Measurements from ENCODE around the gene CACNA2D1. TPM values are rescaled to one million over a fixed set of nuclear protein-coding genes. Genes with fewer than 3 reads are reported as not detected.

The CACNA2D1 gene
- total RNA-seq, 1 donor from 2014 or later = 10.3 TPM

DNA sequence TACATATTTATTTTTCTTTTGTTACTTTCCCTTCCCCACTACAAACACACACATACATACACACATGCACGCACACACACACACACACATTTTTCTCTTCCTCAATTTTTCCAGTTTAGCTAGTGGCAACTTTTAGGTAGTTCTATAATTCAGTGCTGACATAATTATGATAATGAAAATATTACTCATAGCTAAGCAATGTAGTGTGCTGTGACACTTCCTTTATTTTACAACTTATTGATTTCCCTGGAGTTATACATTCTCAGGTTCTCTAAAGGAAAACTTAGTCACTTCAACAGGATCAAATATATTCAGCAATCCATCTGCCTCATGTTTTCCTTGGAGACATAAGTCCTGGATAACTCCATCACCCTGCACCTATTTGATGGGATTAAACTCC, 151.6 kb downstream of the CACNA2D1 start:
- ATAC-seq (no peak), DNase-seq (no peak)
- Histone ChIP-seq H3K36me3 (no peaks in the 10 kb centered on the region), H3K27me3 (no peaks in the 10 kb centered on the region), H3K4me1 (no peaks in the 10 kb centered on the region), H3K27ac (no peak overlapping the region), H3K4me3 (no peak overlapping the region), H3K9me3 (no peaks in the 10 kb centered on the region)
- TF ChIP-seq, protein P1, sequence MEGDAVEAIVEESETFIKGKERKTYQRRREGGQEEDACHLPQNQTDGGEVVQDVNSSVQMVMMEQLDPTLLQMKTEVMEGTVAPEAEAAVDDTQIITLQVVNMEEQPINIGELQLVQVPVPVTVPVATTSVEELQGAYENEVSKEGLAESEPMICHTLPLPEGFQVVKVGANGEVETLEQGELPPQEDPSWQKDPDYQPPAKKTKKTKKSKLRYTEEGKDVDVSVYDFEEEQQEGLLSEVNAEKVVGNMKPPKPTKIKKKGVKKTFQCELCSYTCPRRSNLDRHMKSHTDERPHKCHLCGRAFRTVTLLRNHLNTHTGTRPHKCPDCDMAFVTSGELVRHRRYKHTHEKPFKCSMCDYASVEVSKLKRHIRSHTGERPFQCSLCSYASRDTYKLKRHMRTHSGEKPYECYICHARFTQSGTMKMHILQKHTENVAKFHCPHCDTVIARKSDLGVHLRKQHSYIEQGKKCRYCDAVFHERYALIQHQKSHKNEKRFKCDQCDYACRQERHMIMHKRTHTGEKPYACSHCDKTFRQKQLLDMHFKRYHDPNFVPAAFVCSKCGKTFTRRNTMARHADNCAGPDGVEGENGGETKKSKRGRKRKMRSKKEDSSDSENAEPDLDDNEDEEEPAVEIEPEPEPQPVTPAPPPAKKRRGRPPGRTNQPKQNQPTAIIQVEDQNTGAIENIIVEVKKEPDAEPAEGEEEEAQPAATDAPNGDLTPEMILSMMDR (IDR thresholded peaks at IDR 0.05) = no peak
- intact Hi-C loops (cut with DNase I) = no loop called here

- H3K27ac ChIP-seq = no peak overlapping the region
- no peaks in the 10 kb centered on the region for H3K36me3 ChIP-seq
- TF ChIP-seq, protein P1 (IDR thresholded peaks at IDR 0.05) = no peak
- intact Hi-C loops (cut with DNase I) = no loop called here
- no peaks in the 10 kb centered on the region for H3K4me1 ChIP-seq
- DNase-seq (no peak), ATAC-seq (no peak)
- H3K27me3 ChIP-seq = no peaks in the 10 kb centered on the region
- no peaks in the 10 kb centered on the region for H3K9me3 ChIP-seq
- H3K4me3 ChIP-seq = no peak overlapping the region
These were observed 153.7 kb downstream of the CACNA2D1 start for GRCh38 chr7:82289889-82290288.

DNA sequence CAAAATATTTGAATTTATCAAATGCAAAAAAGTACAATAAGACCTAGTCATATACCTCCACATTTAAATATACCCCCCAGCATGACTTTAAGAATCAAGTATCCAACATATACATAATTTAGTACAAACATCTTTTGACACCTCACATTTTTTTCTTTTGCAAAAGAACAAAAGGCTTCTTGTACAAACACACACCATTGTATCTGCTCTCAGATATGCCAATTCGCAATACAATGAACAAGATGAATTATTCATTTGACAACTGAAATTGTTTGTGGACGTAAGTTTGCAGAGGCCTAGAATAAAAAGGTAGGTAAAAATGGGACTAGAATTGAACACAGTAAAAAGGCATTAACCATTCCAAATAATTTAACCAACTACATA, 154.4 kb downstream of the CACNA2D1 start:
- Histone ChIP-seq H3K4me1 (no peaks in the 10 kb centered on the region), H3K27ac (no peak overlapping the region), H3K4me3 (no peak overlapping the region), H3K9me3 (no peaks in the 10 kb centered on the region), H3K27me3 (no peaks in the 10 kb centered on the region), H3K36me3 (no peaks in the 10 kb centered on the region)
- DNase-seq (no peak), ATAC-seq (no peak)
- intact Hi-C loops (cut with DNase I) = no loop called here
- TF ChIP-seq, protein P1 (IDR thresholded peaks at IDR 0.05) = no peak

GRCh38 chr7:82286798-82287140, 156.8 kb downstream of the CACNA2D1 start:
- H3K4me3 ChIP-seq = no peak overlapping the region
- no peaks in the 10 kb centered on the region for H3K4me1 ChIP-seq
- DNase-seq = no peak
- no peaks in the 10 kb centered on the region for H3K27me3 ChIP-seq
- H3K36me3 ChIP-seq = no peaks in the 10 kb centered on the region
- no peak for ATAC-seq
- intact Hi-C loops (cut with DNase I) = no loop called here
- no peak overlapping the region for H3K27ac ChIP-seq
- TF ChIP-seq, protein P1 (IDR thresholded peaks at IDR 0.05) = no peak
- H3K9me3 ChIP-seq = no peaks in the 10 kb centered on the region

DNA sequence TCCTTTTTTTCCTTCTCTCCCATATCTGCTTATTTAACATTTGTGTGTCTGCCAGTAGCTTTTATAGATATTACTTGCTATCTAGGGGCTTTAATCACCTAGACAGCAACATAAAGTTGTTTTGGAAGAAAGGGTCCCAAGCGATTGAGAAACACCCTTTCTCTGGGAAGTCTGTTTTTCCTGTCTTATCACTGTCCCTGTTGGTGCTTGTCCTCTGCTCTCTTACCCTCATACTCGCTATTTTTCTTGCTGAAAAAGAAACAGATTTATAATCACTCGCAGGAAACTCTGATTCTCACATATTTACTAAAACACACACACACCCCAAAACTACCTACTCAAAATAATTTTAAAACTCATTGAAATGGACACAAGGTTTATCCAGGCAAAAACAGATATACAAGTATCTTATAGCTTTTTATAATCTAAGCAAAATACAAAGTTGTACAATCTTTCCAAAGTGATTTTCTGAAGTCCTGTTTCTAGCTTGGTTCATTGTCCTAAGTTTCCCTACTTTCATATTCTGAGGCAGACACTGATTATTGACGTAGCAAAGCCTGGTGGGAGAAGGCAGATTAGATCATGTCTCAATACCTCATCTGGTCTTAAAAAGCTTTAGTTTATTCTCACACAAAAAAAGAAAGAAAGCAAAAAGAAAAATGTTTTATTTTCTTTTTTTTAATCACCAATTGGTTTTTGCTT, 157.3 kb downstream of the CACNA2D1 start:
- intact Hi-C loops (cut with DNase I) = no loop called here
- H3K4me3 ChIP-seq = no peak overlapping the region
- no peak overlapping the region for H3K27ac ChIP-seq
- H3K27me3 ChIP-seq = no peaks in the 10 kb centered on the region
- H3K36me3 ChIP-seq = no peaks in the 10 kb centered on the region
- H3K4me1 ChIP-seq = no peaks in the 10 kb centered on the region
- DNase-seq (no peak), ATAC-seq (no peak)
- TF ChIP-seq, protein P1 (IDR thresholded peaks at IDR 0.05) = no peak
- H3K9me3 ChIP-seq = no peaks in the 10 kb centered on the region

Measured in upper lobe of right lung (tissue), 1 donor.